Measurements from ENCODE around the gene PTPRG. TPM values are rescaled to one million over a fixed set of nuclear protein-coding genes. Genes with fewer than 3 reads are reported as not detected.
A peak's percentile ranks its signal among the peaks of the same experiment; 100 is the strongest.

The PTPRG gene
- total RNA-seq, 1 experiment from 2014 or later, result 69.3 TPM

DNA sequence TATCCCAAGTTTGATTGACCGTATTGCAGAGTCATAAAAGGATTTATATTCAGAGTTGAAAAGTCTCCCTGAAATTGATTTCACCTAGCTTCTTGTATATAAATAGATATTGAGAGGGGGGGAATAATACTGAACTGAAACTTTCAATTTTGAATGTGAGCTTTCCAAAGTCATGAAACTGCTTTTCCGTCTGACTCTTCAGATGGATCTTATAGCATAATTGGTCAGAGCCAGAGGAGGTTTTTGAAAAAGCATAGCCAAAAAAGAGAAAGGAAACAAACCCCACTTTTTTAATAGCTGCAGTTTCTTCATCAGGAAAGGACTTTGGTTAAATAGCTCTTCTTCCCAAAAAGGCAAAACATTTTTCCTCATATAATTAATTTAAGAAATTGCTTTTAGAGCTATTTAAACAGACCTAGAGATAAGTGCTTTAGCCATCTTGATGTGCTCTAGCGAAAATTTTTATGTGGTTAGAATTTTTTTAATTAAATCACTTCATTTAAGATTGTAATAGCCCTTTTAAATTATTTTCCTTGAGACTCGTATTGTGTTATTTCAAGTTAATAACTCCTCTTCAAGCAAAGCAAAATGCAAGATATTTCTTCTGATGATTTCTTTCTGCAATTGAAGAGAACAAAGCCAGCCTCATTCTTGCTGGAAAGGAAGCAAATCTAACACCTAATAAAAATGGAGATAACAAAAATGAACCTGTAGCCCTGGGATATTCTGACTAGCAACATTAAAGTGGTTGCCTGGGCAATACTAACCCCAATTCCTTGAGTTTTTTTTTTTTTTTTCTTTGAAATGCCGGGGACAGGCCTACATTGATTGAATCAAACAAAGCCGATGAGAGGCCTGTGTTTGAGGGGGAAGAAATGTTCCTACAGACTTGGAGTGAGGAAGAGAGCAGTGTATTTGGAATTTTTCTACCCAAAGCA lies 173.6 kb downstream of the PTPRG start:
- no peak overlapping the region for H3K56ac ChIP-seq (ENCODE audit: insufficient read length, low read depth, low read length)
- no CpG with 5 or more reads among the region's 6 CpGs for WGBS (ENCODE audit: extremely low coverage, insufficient read length, low lambda C conversion rate)
- peaks cover 4% of the 10 kb centered on the region for H3K79me1 ChIP-seq (ENCODE audit: insufficient read depth, low read depth, low read length, poor library complexity, severe bottlenecking)
- no peak overlapping the region for H4K91ac ChIP-seq (ENCODE audit: insufficient read length, low read depth, low read length)
- H3K18ac ChIP-seq (ENCODE audit: insufficient read length, low read depth, low read length), result no peak overlapping the region
- H3K79me2 ChIP-seq (ENCODE audit: insufficient read depth, low read length), result peaks cover 25% of the 10 kb centered on the region; the same call in 1 of the 2 replicates
- Mint-ChIP-seq H3K4me3 (no peak overlapping the region), H3K27me3 (ENCODE audit: low read depth) (no peaks in the 10 kb centered on the region), H3K4me1 (peaks cover 35 to 37% of the 10 kb centered on the region in 2 experiments), H3K36me3 (ENCODE audit: insufficient read depth in 1 of 3, low read depth in 3 of 3) (peaks cover 10 to 13% (median 12%) of the 10 kb centered on the region in 3 experiments; a peak in 6 of 7 replicates), H3K9me3 (no peaks in the 10 kb centered on the region), H3K27ac (peak overlapping the region in 2 of 3 experiments; percentile 7 to 33; a peak in 2 of 7 replicates)
- H3T11ph ChIP-seq (ENCODE audit: low read length), result no peak overlapping the region
- no peak overlapping the region for H3K4ac ChIP-seq (ENCODE audit: low read depth, low read length)
- no peak overlapping the region for H3K23ac ChIP-seq (ENCODE audit: insufficient read length, low read depth, low read length)
- H2BK20ac ChIP-seq (ENCODE audit: low read depth, low read length, poor library complexity, severe bottlenecking), result no peak overlapping the region
- no peak overlapping the region for H2AK5ac ChIP-seq (ENCODE audit: insufficient read length, low read length)
- H3K14ac ChIP-seq (ENCODE audit: insufficient read depth, low read length), result no peak overlapping the region
- H2BK5ac ChIP-seq (ENCODE audit: insufficient read length, low read length), result no peak overlapping the region
- peak overlapping the region; percentile 23 for H3K9ac ChIP-seq (ENCODE audit: extremely low read depth, insufficient read length, low read length)
- no peak overlapping the region for H3K4me2 ChIP-seq (ENCODE audit: insufficient read depth, insufficient read length, low read length)
- no peaks in the 10 kb centered on the region for H3K27me3 ChIP-seq (ENCODE audit: insufficient read depth, low read length)
- H3K4me1 ChIP-seq (ENCODE audit: insufficient read depth, low read length), result peaks cover 1% of the 10 kb centered on the region; the same call in 1 of the 2 replicates
- no peaks in the 10 kb centered on the region for H4K20me1 ChIP-seq (ENCODE audit: control insufficient read depth, insufficient read depth, insufficient read length)
- TF ChIP-seq, protein P1, sequence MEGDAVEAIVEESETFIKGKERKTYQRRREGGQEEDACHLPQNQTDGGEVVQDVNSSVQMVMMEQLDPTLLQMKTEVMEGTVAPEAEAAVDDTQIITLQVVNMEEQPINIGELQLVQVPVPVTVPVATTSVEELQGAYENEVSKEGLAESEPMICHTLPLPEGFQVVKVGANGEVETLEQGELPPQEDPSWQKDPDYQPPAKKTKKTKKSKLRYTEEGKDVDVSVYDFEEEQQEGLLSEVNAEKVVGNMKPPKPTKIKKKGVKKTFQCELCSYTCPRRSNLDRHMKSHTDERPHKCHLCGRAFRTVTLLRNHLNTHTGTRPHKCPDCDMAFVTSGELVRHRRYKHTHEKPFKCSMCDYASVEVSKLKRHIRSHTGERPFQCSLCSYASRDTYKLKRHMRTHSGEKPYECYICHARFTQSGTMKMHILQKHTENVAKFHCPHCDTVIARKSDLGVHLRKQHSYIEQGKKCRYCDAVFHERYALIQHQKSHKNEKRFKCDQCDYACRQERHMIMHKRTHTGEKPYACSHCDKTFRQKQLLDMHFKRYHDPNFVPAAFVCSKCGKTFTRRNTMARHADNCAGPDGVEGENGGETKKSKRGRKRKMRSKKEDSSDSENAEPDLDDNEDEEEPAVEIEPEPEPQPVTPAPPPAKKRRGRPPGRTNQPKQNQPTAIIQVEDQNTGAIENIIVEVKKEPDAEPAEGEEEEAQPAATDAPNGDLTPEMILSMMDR (conservative IDR thresholded peaks at IDR 0.05), result no peak
- H2BK120ac ChIP-seq (ENCODE audit: low read depth, low read length, poor library complexity, severe bottlenecking), result no peak overlapping the region
- no peak overlapping the region for H2AFZ ChIP-seq (ENCODE audit: low read length)
- no peak for DNase-seq
- no peak overlapping the region for H3K27ac ChIP-seq (ENCODE audit: insufficient read length, low read depth, low read length)
- H4K5ac ChIP-seq (ENCODE audit: insufficient read length, low read depth, low read length), result no peak overlapping the region
- no peak overlapping the region for H2BK12ac ChIP-seq (ENCODE audit: insufficient read length, low read depth, low read length)
- no peak overlapping the region for H4K8ac ChIP-seq (replicated peaks; ENCODE audit: insufficient read length, low read depth, low read length)
- no peaks in the 10 kb centered on the region for H3K9me3 ChIP-seq (ENCODE audit: control insufficient read depth, low read depth, low read length)
- H2BK15ac ChIP-seq (ENCODE audit: low read depth, low read length), result no peak overlapping the region
- H3K23me2 ChIP-seq (ENCODE audit: insufficient read length, low read depth, low read length, poor library complexity, severe bottlenecking), result no peaks in the 10 kb centered on the region
